NB4 (cell line): Measurements from ENCODE around the gene CWC22.
"Not testable (repeated sequence)": the region's sequence is repeated elsewhere in the genome, so short reads cannot be mapped to it uniquely, and the experiment has no call there.

Experiments used
- CTCF ChIP-seq: IDR thresholded peaks from one replicate; pipeline ENCODE4 v1.5.1; 2012; ENCODE audit warnings: low read depth, low read length
- MAX ChIP-seq: IDR thresholded peaks from 2 replicates; pipeline ENCODE4 v1.6.1; 2011; ENCODE audit warnings: low read depth, low read length
- POLR2A ChIP-seq: IDR thresholded peaks from 2 replicates; pipeline ENCODE4 v1.6.1; 2011; ENCODE audit warnings: mild to moderate bottlenecking; ENCODE audit not compliant: insufficient read length; ENCODE audit errors: extremely low read depth

- not testable (repeated sequence) for TF ChIP-seq CTCF, MAX, POLR2A
Measured at GRCh38 chr2:179958251-179958650, 48.8 kb downstream of the CWC22 start.
